NOMO-1 treated with dmso at 0.1 percent for 144 hours (cell line): ENCODE results near the gene KIF5A.
"Not testable (repeated sequence)": the region's sequence is repeated elsewhere in the genome, so short reads cannot be mapped to it uniquely, and the experiment has no call there.

ENCODE experiments used
- DNase-seq: peaks from one replicate; lab custom pipeline; 2025; ENCODE audit not compliant: unreplicated experiment; lab: John Stamatoyannopoulos, UW

The KIF5A gene

GRCh38 chr12:57549909-57550640 is at the start of gene KIF5A:
Gene KIF5A, plus strand, starts transcription at chr12:57550044. Its CDS starts 228 bp downstream, at chr12:57550272.
- DNase-seq = no peak

GRCh38 chr12:57500213-57500612 is 49.6 kb upstream of the KIF5A start:
- no peak for DNase-seq

- not testable (repeated sequence) for DNase-seq
These were observed 47.4 kb upstream of the KIF5A start for GRCh38 chr12:57502311-57502969.

- not testable (repeated sequence) for DNase-seq
These were observed 43.3 kb upstream of the KIF5A start for GRCh38 chr12:57506541-57506940.

GRCh38 chr12:57507796-57508195 is 42.0 kb upstream of the KIF5A start:
- not testable (repeated sequence) for DNase-seq

GRCh38 chr12:57511161-57511560 is 38.7 kb upstream of the KIF5A start:
- no peak for DNase-seq

GRCh38 chr12:57511588-57512325 is 38.1 kb upstream of the KIF5A start:
- no peak for DNase-seq

GRCh38 chr12:57512665-57513064 is 37.2 kb upstream of the KIF5A start:
- no peak for DNase-seq

GRCh38 chr12:57513266-57513665 is 36.6 kb upstream of the KIF5A start:
- no peak for DNase-seq

GRCh38 chr12:57513677-57514076 is 36.2 kb upstream of the KIF5A start:
- not testable (repeated sequence) for DNase-seq

GRCh38 chr12:57514246-57514645 is 35.6 kb upstream of the KIF5A start:
- not testable (repeated sequence) for DNase-seq

- DNase-seq = no peak
These were observed 35.0 kb upstream of the KIF5A start for GRCh38 chr12:57514720-57515407.

- no peak for DNase-seq
These were observed 34.4 kb upstream of the KIF5A start for GRCh38 chr12:57515408-57515933.

GRCh38 chr12:57515934-57516541 is 33.8 kb upstream of the KIF5A start:
- no peak for DNase-seq

- DNase-seq = no peak
These were observed 33.2 kb upstream of the KIF5A start for GRCh38 chr12:57516617-57517153.

GRCh38 chr12:57517187-57517586 is 32.7 kb upstream of the KIF5A start:
- no peak for DNase-seq

GRCh38 chr12:57517718-57518117 is 32.1 kb upstream of the KIF5A start:
- not testable (repeated sequence) for DNase-seq

- DNase-seq = no peak
These were observed 31.5 kb upstream of the KIF5A start for GRCh38 chr12:57518176-57518919.

GRCh38 chr12:57518920-57519795 is 30.7 kb upstream of the KIF5A start:
- DNase-seq = no peak
